ENCODE data around the gene WRNIP1. TPM values are rescaled to one million over a fixed set of nuclear protein-coding genes. Genes with fewer than 3 reads are reported as not detected.

WRNIP1 gene
- total and polyA plus RNA-seq, 2 of the 4 experiments (the other 2 are of a cell fraction) = 43.7 to 47.1 TPM

- TF ChIP-seq RAD21 (IDR thresholded peaks at IDR 0.05; ENCODE audit: low read length) (no peak), SMC3 (IDR thresholded peaks at IDR 0.05; ENCODE audit: low read depth, low read length) (no peak), RCOR1 (IDR thresholded peaks at IDR 0.05; ENCODE audit: insufficient replicate concordance, low read length) (no peak), CHD1 (IDR thresholded peaks at IDR 0.05; ENCODE audit: low read depth, low read length) (no peak)
Observed at GRCh38 chr6:2715737-2716136, 49.5 kb upstream of the WRNIP1 start (continued).

- Histone ChIP-seq H3K4me3 (ENCODE audit: insufficient read depth, low read depth, low read length) (no peak overlapping the region), H2AFZ (replicated peaks; ENCODE audit: low read length, poor library complexity) (no peak overlapping the region), H3K14ac (replicated peaks; ENCODE audit: low read depth, low read length) (no peak overlapping the region), H2BK120ac (ENCODE audit: low read depth, low read length) (no peak overlapping the region), H2BK20ac (ENCODE audit: low read depth, low read length) (no peak overlapping the region), H3K23ac (ENCODE audit: low read depth, low read length) (no peak overlapping the region), H2BK5ac (ENCODE audit: low read depth, low read length, poor library complexity, severe bottlenecking) (no peak overlapping the region), H3K56ac (ENCODE audit: extremely low read depth, insufficient read depth, low read length) (no peak overlapping the region), H3K27me3 (ENCODE audit: control insufficient read depth, insufficient read depth, low read length) (no peaks in the 10 kb centered on the region), H3K79me1 (ENCODE audit: low read depth in 1 of 2, low read length in 2 of 2) (no peaks in the 10 kb centered on the region), H4K20me1 (ENCODE audit: insufficient read depth, low read length) (no peaks in the 10 kb centered on the region), H3K18ac (ENCODE audit: low read depth, low read length) (no peak overlapping the region), H2AK9ac (replicated peaks; ENCODE audit: low read depth, low read length, poor library complexity) (no peak overlapping the region), H4K91ac (ENCODE audit: insufficient read depth, low read depth, low read length) (no peak overlapping the region), H3K36me3 (ENCODE audit: control insufficient read depth, insufficient read depth, low read length) (no peaks in the 10 kb centered on the region), H4K5ac (ENCODE audit: low read depth, low read length) (no peak overlapping the region), H2AK5ac (ENCODE audit: low read depth, low read length) (no peak overlapping the region), H3K9ac (ENCODE audit: low read depth, low read length) (no peak overlapping the region), H4K8ac (ENCODE audit: low read depth in 2 of 2, low read length in 2 of 2) (no peak overlapping the region), H2BK15ac (ENCODE audit: low read depth, low read length) (no peak overlapping the region), H3K4me1 (ENCODE audit: control insufficient read depth, insufficient read depth, low read length) (peaks cover 12% of the 10 kb centered on the region), H3K9me1 (ENCODE audit: insufficient read depth, low read length) (peaks cover 8% of the 10 kb centered on the region), H3K4ac (ENCODE audit: low read depth, low read length) (no peak overlapping the region), H3K4me2 (ENCODE audit: low read depth, low read length) (no peak overlapping the region), H3K9me3 (ENCODE audit: control insufficient read depth, insufficient read depth, low read length) (no peaks in the 10 kb centered on the region; the same call in 1 of the 2 replicates), H3K27ac (ENCODE audit: insufficient read depth, low read length) (no peak overlapping the region)
- WGBS, 2 experiments (ENCODE audit: extremely low coverage in 2 of 2, insufficient read length in 1 of 2) = 70% methylated on average over 4 of the region's 9 CpGs; no CpG with 5 or more reads in 1 of the 2 experiments
- CTCF ChIA-PET = interaction anchor here (0.6 kb wide), 1 partner anchor 829 kb away, joined by 3 read pairs; no protein-coding TSS in a partner anchor
- intact Hi-C loops (cut with micrococcal nuclease) (no loop called here), in situ Hi-C loops (cut with MboI; ENCODE audit: low sequenced_read_pairs) (no loop called here), dilution Hi-C loops (cut with HindIII; ENCODE audit: low sequenced_read_pairs, unreplicated experiment) (no loop called here)
- POLR2A ChIA-PET (ENCODE audit: unreplicated experiment) = no interaction called here
- DNase-seq (no peak), ATAC-seq (ENCODE audit: low read depth) (no peak)
- no TSS peak for BruUV-seq (replicated peaks)
- TF ChIP-seq RFX5 (IDR thresholded peaks at IDR 0.05; ENCODE audit: low read depth, low read length) (no peak), FOS (IDR thresholded peaks at IDR 0.05; ENCODE audit: low read depth, low read length) (no peak), MXI1 (IDR thresholded peaks at IDR 0.05; ENCODE audit: borderline replicate concordance, low read depth, low read length) (no peak), NFE2L2 (IDR thresholded peaks at IDR 0.05; ENCODE audit: low read depth, low read length) (no peak), POLR2A (IDR thresholded peaks at IDR 0.05; ENCODE audit: low read depth, low read length) (no peak), CEBPB (IDR thresholded peaks at IDR 0.05; ENCODE audit: low read depth, low read length) (no peak), RAD21 (IDR thresholded peaks at IDR 0.05; ENCODE audit: low read length) (no peak), RCOR1 (IDR thresholded peaks at IDR 0.05; ENCODE audit: insufficient replicate concordance, low read length) (no peak), BHLHE40 (IDR thresholded peaks at IDR 0.05; ENCODE audit: low read depth, low read length) (no peak), CHD1 (IDR thresholded peaks at IDR 0.05; ENCODE audit: low read depth, low read length) (no peak), USF2 (IDR thresholded peaks at IDR 0.05; ENCODE audit: low read depth, low read length) (no peak), MAZ (IDR thresholded peaks at IDR 0.05; ENCODE audit: borderline replicate concordance, low read depth, low read length) (no peak), MAFK (IDR thresholded peaks at IDR 0.05; ENCODE audit: low read depth, low read length) (no peak), SMC3 (IDR thresholded peaks at IDR 0.05; ENCODE audit: low read depth, low read length) (no peak), ELK1 (IDR thresholded peaks at IDR 0.05; ENCODE audit: borderline replicate concordance, low read depth, low read length) (no peak)
Observed at GRCh38 chr6:2716936-2717700, 48.1 kb upstream of the WRNIP1 start.

Measured in IMR-90 (cell line).